Posterior vena cava (tissue), 2 donors: Measurements from ENCODE around the gene PCSK6. TPM values are rescaled to one million over a fixed set of nuclear protein-coding genes. Genes with fewer than 3 reads are reported as not detected.
"Not testable (repeated sequence)": the region's sequence is repeated elsewhere in the genome, so short reads cannot be mapped to it uniquely, and the experiment has no call there.

Experiments
- DNase-seq: peaks from one replicate; pipeline ENCODE4 v3.0.0-alpha.2; 2020; ENCODE audit warnings: low spot score
- intact Hi-C, 2 donors: fragments of 100-400 bp; cut with DNase I; formaldehyde crosslinking; loops; one replicate each; pipeline versions ENCODE4 v1.14.1 to v1.14.2; 2022 to 2023
- total RNA-seq, 2 donors: library from RNA; stranded (reverse); fragmentation: NEBNext Ultra II Directional; extraction: Animal tissue kit (Norgen Biotek cat#: 25700); gene quantifications; one replicate each; pipeline ENCODE4 v1.2.1, GENCODE V29; 2021
- donor health status: DM: yes; HTN: yes; CAD: no.
- donor health status: DM: yes; HTN: yes; CAD: no.

Gene PCSK6
- total RNA-seq, 2 donors from 2014 or later, result 9.2 to 9.8 TPM

- no peak for DNase-seq
- intact Hi-C loops, result no loop called here
Observed at GRCh38 chr15:101362986-101363566, 126.4 kb downstream of the PCSK6 start.

GRCh38 chr15:101362359-101362758 lies 127.1 kb downstream of the PCSK6 start:
- intact Hi-C loops, result no loop called here

GRCh38 chr15:101361418-101361817 lies 128.1 kb downstream of the PCSK6 start:
- intact Hi-C loops, result no loop called here
- DNase-seq, result no peak

More at GRCh38 chr15:101362359-101362758, 127.1 kb downstream of the PCSK6 start:
- DNase-seq, result no peak

- no peak for DNase-seq
- intact Hi-C loops, result no loop called here
Observed at GRCh38 chr15:101359365-101359947, 130.1 kb downstream of the PCSK6 start.

GRCh38 chr15:101358895-101359294 lies 130.6 kb downstream of the PCSK6 start:
- no peak for DNase-seq
- intact Hi-C loops, result no loop called here

- intact Hi-C loops, result no loop called here
- DNase-seq, result no peak
Observed at GRCh38 chr15:101357885-101358284, 131.6 kb downstream of the PCSK6 start.

- DNase-seq, result no peak
- intact Hi-C loops, result no loop called here
Observed at GRCh38 chr15:101357333-101357732, 132.2 kb downstream of the PCSK6 start.

- DNase-seq, intact Hi-C loops: not testable (repeated sequence)
Observed at GRCh38 chr15:101356512-101357172, 132.9 kb downstream of the PCSK6 start.

GRCh38 chr15:101355678-101356464 lies 133.6 kb downstream of the PCSK6 start:
- intact Hi-C loops, result no loop called here
- no peak for DNase-seq

- intact Hi-C loops, result no loop called here
Observed at GRCh38 chr15:101354891-101355623, 134.4 kb downstream of the PCSK6 start.

GRCh38 chr15:101353240-101353639 lies 136.3 kb downstream of the PCSK6 start:
- intact Hi-C loops, result no loop called here
- no peak for DNase-seq

More at GRCh38 chr15:101354891-101355623, 134.4 kb downstream of the PCSK6 start:
- no peak for DNase-seq

- DNase-seq, result no peak
- intact Hi-C loops, result no loop called here
Observed at GRCh38 chr15:101351736-101352135, 137.8 kb downstream of the PCSK6 start.

- no peak for DNase-seq
- intact Hi-C loops, result no loop called here
Observed at GRCh38 chr15:101349047-101349951, 140.2 kb downstream of the PCSK6 start.

- no peak for DNase-seq
- intact Hi-C loops, result no loop called here
Observed at GRCh38 chr15:101348643-101349042, 140.9 kb downstream of the PCSK6 start.

- no peak for DNase-seq
- intact Hi-C loops, result no loop called here
Observed at GRCh38 chr15:101348015-101348414, 141.5 kb downstream of the PCSK6 start.

GRCh38 chr15:101347454-101347853 lies 142.1 kb downstream of the PCSK6 start:
- intact Hi-C loops, result no loop called here
- no peak for DNase-seq

- intact Hi-C loops, result no loop called here
- DNase-seq, result no peak
Observed at GRCh38 chr15:101346928-101347327, 142.6 kb downstream of the PCSK6 start.

GRCh38 chr15:101342056-101342455 lies 147.5 kb downstream of the PCSK6 start:
- intact Hi-C loops, result no loop called here
- DNase-seq, result no peak
